Stimulated activated CD8-positive, alpha-beta memory T cell treated with anti-CD3 and anti-CD28 coated beads, Interleukin-12 subunit alpha, Interleukin-12 subunit beta, amount 100 ng/mL, for 4 hours (primary cell): ENCODE results near the gene PIWIL4.

Experiments used
- DNase-seq: peaks from one replicate; pipeline ENCODE4 v3.0.0-alpha.2; 2020; ENCODE audit warnings: low read depth

The PIWIL4 gene

DNA sequence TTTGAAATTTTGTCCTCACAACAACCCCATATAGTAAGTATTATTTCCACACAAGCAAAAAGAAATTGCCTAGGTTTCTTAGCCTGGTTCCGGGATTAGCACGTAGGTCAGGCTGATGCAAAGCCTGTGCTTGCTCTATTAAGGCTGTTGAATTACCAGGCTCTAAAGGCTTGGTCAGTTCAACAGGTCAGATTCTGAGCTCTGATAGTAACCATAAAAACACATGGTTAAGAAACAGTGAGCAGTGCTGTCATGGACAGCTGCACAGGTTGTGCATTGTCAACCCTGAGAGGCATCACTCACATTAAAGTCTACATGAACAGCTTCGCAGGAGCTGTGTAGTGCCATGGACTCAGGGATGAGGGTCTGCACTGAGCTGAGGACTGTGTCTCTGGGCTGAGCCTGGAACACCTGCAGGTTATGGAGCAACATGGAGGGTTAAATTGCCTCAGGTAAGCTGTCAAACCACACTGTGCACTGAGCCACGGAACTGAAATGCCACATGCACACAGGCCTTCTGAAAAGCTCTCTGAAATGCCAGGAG, 98.0 kb downstream of the PIWIL4 start:
- DNase-seq: no peak

DNA sequence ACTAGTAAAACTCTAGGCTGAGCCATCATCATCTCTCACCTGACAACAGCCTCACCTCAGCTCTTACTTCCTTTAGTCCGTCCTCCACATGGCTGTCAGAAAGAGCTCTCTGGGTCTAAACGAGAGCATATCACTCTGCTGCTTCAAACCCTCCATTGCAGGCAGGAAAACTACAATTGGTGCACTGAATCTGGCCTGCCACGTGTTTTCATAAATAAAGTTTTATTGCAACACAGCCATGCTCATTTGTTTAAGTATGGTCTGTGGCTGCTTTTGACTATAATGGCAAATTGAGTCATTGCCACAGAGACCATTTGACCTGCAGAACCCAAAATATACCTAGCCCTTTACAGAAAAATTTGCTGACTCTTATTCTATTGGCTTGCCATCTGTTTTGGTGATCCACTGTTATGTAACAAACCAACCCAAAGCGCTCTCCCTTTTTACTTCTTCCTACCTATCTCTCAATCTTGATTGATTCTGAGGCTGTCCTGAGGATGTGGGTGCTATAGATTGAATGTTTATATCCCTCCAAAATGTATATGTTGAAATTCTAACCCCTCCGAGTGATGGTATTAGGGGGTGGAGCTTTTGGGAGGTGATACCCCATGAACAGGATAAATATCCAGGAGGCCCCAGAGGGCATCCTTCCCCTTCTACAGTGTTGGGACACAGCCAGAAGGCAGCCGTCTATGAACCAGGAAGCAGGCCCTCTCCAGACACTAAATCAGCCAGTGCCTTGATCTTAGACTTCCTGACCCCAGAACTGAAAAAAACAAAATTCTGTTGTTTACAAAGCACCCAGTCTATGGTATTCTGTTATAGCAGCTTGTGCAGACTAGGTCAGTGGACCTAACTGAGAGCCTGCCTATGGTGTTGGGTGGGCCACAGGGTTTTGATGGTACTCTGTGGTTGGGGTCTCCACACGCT, 99.9 kb downstream of the PIWIL4 start:
- DNase-seq: no peak

DNA sequence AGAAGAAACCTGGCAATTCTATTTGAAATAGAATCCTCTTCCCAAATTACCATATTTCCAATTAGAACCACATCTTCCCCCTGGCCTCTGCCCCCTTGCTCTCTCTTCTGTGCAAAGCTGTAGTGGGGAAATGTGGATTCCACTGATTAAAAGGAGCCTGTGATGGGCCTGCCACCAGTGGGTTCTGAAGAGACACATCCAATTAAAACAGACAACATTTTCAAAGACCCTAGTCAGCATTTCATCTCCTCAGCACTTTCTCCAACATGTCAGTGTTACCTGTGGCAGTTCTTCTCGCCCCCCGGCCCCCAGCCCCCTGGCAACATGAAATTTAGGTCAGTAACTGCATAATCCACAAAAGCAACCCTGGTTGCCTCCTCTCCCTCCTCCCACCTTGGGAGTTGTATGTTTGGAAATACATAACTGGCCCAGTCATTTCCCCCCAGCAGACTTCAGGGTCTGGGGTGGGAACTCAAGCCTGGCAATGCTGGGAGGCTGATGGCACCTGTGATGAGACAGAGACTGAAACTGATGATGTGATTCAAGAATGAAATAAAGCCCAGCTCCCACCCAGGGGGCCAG, 101.1 kb downstream of the PIWIL4 start:
- no peak for DNase-seq

GRCh38 chr11:94669023-94669422, 101.9 kb downstream of the PIWIL4 start:
- no peak for DNase-seq
